Measurements from ENCODE around the gene SIGLEC7.

- no peak for TF ChIP-seq CTCF (IDR thresholded peaks at IDR 0.05)
- TF ChIP-seq POLR2A (IDR thresholded peaks at IDR 0.05), result no peak
Measured at GRCh38 chr19:51164215-51164614, 22.1 kb downstream of the SIGLEC7 start.
